Ascending aorta (tissue), 2 donors: ENCODE measurements around the gene LMAN2L. TPM values are rescaled to one million over a fixed set of nuclear protein-coding genes. Genes with fewer than 3 reads are reported as not detected.

Experiments used
- DNase-seq, 2 donors: peaks; one replicate each; pipeline ENCODE4 v3.0.0-alpha.2; 2019; ENCODE audit warnings: low spot score in 2 of 2
- H3K27ac ChIP-seq, 2 donors: fragments of 200-600 bp; sonication (generic); one replicate each; pipeline ENCODE4 v1.5.1; 2016 to 2017; ENCODE audit warnings: mild to moderate bottlenecking in 1 of 2
- H3K27me3 ChIP-seq: fragments of 200-600 bp; sonication (generic); one replicate; pipeline ENCODE4 v1.5.1; 2017
- H3K36me3 ChIP-seq, 2 donors: fragments of 200-600 bp; sonication (generic); one replicate each; pipeline ENCODE4 v1.5.1; 2016
- H3K4me1 ChIP-seq, 2 donors: fragments of 200-600 bp; sonication (generic); one replicate each; pipeline ENCODE4 v1.5.1; 2016 to 2017; ENCODE audit warnings: mild to moderate bottlenecking in 1 of 2
- H3K4me3 ChIP-seq, 2 donors: fragments of 200-600 bp; sonication (generic); one replicate each; pipeline ENCODE4 v1.5.1; 2016 to 2017; ENCODE audit warnings: mild to moderate bottlenecking in 1 of 2
- H3K9me3 ChIP-seq, 2 donors: fragments of 200-600 bp; sonication (generic); one replicate each; pipeline ENCODE4 v1.5.1; 2016
- CTCF ChIP-seq, 3 experiments: fragments of 200-600 bp in 2 of 3; fragments of 450-650 bp in 1 of 3; sonication (generic) in 2 of 3; IDR thresholded peaks; one replicate each; pipeline ENCODE4 v1.5.1; 2016 to 2019; ENCODE audit warnings: antibody characterized with exemption in 3 of 3, mild to moderate bottlenecking in 1 of 3, moderate library complexity in 1 of 3
- intact Hi-C: fragments of 100-400 bp; cut with DNase I; formaldehyde crosslinking; loops from one replicate; pipeline ENCODE4 v1.15.1; 2023
- total RNA-seq: library from RNA; depleted of rRNA; stranded (reverse); fragments of >200 nt; gene quantifications from one replicate; pipeline ENCODE4 v1.1.0, GENCODE V29; 2016

The LMAN2L gene
- total RNA-seq, 1 donor from 2014 or later, result 9.5 TPM

DNA sequence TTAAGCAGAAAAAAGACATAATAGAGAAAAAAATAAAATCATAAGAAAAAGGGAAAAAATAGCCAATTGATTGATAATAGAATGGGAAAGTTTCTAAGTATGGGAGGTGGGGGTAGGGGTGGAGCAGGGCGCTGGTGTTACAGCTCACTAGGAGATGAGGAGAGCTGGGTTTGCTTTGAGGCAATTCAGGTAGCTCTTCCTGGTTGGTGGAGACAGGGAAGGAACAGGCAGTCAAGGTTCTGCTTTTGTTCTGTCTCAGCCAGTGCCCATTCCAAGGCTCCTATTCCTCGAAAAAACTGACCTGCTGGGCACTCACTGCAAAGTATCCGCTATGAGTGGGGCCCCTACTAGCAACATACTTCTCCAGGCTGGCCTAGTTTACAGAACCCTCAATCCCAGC lies 19.1 kb upstream of the LMAN2L start:
- intact Hi-C loops, result no loop called here
- no peaks in the 10 kb centered on the region for H3K36me3 ChIP-seq

DNA sequence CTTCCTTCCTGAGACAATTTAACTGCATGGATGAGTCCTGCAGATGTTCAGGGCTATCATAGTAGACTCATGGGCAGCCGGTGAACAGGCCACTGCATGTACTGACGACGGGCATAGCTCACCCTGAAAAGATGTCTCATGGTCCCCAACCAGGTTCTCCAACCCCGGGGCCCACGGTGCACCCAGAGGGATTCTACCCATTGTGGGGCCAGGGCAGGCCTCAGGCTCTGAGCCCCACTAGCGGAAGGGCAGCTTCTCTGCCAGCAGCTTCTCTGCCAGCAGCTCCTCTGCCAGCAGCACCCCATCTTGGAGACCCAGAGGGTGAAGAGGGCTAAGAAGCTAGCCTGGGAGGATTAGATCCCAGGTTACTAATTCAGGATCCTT lies 17.6 kb upstream of the LMAN2L start:
- Histone ChIP-seq H3K36me3 (no peaks in the 10 kb centered on the region), H3K27ac (no peak overlapping the region), H3K27me3 (no peaks in the 10 kb centered on the region), H3K4me1 (peaks cover 5 to 10% of the 10 kb centered on the region in 2 donors), H3K4me3 (no peak overlapping the region), H3K9me3 (no peaks in the 10 kb centered on the region)
- TF ChIP-seq CTCF (IDR thresholded peaks at IDR 0.05), result no peak
- no peak for DNase-seq
- intact Hi-C loops, result no loop called here

More for the DNA sequence above, 19.1 kb upstream of the LMAN2L start:
- no peak overlapping the region for H3K27ac ChIP-seq
- TF ChIP-seq CTCF (IDR thresholded peaks at IDR 0.05), result no peak
- peaks cover 10 to 13% of the 10 kb centered on the region in 2 donors for H3K4me1 ChIP-seq
- no peak overlapping the region for H3K4me3 ChIP-seq
- H3K27me3 ChIP-seq, result no peaks in the 10 kb centered on the region
- no peaks in the 10 kb centered on the region for H3K9me3 ChIP-seq
- DNase-seq, result no peak

DNA sequence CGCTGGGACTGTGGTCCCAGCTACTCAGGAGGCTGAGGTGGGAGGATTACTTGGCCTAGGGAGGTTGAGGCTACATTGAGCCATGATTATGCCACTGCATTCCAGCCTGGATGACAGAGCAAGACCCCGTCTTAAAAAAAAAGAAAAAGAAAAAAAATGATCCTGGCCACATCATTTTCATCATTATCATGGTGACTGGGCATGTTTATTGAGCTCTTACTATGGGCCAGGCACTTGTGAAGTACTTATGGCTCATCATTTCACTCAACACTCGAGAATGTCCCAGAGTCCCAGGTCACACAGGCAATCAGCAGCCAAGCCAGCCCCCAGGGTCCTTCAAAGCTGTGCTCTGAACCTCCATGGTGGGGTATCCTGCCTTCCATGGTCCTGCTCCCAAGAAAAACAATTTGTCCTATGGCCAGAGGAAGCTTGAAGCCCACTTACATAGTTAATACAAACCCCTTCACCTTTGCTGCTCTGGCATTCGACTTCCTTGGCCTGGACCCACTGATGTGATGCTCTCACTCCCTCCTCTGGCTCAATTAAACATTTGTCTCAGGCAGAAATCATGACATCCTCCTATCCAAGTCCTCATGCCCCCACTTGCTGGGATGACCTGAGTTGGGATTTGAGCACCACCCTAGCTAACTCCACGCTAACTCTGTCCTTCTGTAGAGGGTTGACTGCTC lies 17.1 kb upstream of the LMAN2L start:
- no peak for TF ChIP-seq CTCF (IDR thresholded peaks at IDR 0.05)
- Histone ChIP-seq H3K4me3 (no peak overlapping the region), H3K4me1 (peaks cover under 1 to 4% of the 10 kb centered on the region in 2 donors), H3K9me3 (no peaks in the 10 kb centered on the region), H3K36me3 (no peaks in the 10 kb centered on the region), H3K27ac (no peak overlapping the region), H3K27me3 (no peaks in the 10 kb centered on the region)
- intact Hi-C loops, result no loop called here
- DNase-seq, result no peak

DNA sequence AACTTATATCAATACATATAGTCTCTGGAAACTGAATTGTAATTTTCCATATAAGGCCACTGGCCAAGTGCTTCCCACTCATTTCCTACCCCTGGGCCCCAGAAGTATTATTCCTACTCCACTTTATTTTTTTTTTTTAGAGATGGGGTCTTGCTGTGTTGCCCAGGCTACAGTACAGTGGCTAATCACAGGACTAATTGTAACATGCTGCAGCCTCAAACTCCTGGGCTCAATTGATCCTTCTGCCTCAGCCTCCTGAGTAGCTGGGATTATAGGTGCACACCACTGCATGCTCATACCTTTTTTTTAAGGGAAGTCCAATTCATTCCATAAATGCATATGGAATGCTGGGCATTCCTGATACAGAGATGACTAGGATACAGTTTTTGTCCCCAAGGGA lies 14.5 kb upstream of the LMAN2L start:
- no peak for TF ChIP-seq CTCF (IDR thresholded peaks at IDR 0.05)
- intact Hi-C loops, result no loop called here

GRCh38 chr2:96753661-96754282 lies 13.9 kb upstream of the LMAN2L start:
- intact Hi-C loops, result no loop called here
- H3K4me3 ChIP-seq, result no peak overlapping the region
- no peaks in the 10 kb centered on the region for H3K4me1 ChIP-seq
- H3K27ac ChIP-seq, result no peak overlapping the region
- TF ChIP-seq CTCF (IDR thresholded peaks at IDR 0.05), result no peak
- no peak for DNase-seq
- no peaks in the 10 kb centered on the region for H3K27me3 ChIP-seq
- no peaks in the 10 kb centered on the region for H3K9me3 ChIP-seq
- no peaks in the 10 kb centered on the region for H3K36me3 ChIP-seq

More for the DNA sequence above, 14.5 kb upstream of the LMAN2L start:
- no peaks in the 10 kb centered on the region for H3K9me3 ChIP-seq
- H3K36me3 ChIP-seq, result no peaks in the 10 kb centered on the region
- no peaks in the 10 kb centered on the region for H3K27me3 ChIP-seq
- H3K4me3 ChIP-seq, result no peak overlapping the region
- no peaks in the 10 kb centered on the region for H3K4me1 ChIP-seq
- no peak for DNase-seq
- no peak overlapping the region for H3K27ac ChIP-seq
